Fibroblast of skin of left biceps (primary cell): ENCODE measurements around the gene LSM8.
"Not testable (repeated sequence)": the region's sequence is repeated elsewhere in the genome, so short reads cannot be mapped to it uniquely, and the experiment has no call there.

Experiments
- DNase-seq, 2 experiments: peaks; one replicate each; pipeline ENCODE4 v3.0.0-alpha.2; 2013; ENCODE audit warnings: low read depth in 2 of 2

Gene LSM8

DNA sequence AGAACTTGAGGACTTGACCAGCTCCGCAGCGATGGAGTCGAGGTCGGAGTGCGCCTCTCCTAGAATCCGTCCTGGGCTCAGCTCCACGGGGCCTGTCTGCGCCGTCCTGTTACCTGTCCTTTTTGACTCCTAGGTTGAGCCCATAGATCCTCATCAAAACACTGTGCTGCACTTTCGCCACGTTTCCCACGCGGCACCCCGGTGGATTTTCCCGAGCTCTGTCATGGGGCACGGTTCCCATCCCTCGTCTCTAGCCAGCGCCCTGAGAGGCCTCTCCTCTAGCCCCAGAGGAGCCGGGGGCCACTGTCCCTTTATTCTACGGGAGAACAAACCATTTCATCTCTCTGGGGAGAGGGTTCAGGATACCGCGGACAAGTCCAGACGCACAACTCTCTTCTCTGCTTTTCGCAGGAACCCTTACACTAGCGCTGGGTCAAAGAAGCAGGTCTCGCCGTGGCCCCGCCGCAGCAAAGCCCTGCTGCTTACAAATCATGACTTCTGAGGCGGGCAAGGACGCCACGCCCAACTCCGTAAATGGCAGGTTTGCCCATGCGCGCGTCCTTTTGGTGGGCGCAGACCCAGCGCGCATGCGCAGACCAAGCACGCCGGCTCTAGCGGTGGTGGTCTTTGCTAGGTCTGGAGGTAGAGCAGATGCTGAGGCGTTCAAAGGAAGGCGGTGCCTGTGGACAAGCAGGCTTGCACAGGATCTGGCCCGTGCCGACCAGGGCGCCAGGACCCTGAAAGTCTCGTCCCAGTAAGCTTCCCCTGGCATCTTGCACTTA, 30.3 kb downstream of the LSM8 start:
- DNase-seq = peak; percentile 50 to 55

- DNase-seq = no peak
Observed at GRCh38 chr7:118214833-118215182, 30.8 kb downstream of the LSM8 start.

DNA sequence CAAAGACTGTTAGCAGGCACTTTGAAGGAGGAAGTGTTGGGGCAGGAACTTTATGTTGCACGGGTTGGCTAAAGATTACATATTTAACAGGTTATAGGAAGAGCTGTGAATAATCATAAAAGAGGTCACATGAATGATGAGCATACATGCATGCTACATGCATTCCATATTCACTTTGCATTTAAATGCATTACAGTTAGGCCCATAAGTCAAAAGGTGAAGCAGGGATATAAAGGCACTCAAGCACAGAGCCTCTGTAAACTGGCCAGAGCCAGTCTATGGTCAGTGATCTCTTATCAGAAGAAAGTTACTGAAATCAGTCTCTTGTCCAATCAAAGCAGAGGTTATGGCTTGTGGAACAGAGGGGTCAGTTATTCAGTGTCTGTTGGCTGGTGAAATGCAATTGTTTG, 33.3 kb downstream of the LSM8 start:
- no peak for DNase-seq

- no peak for DNase-seq
Observed at GRCh38 chr7:118218413-118219156, 34.6 kb downstream of the LSM8 start.

GRCh38 chr7:118219157-118219512, 35.2 kb downstream of the LSM8 start:
- no peak for DNase-seq

- no peak for DNase-seq
Observed at GRCh38 chr7:118220583-118220982, 36.6 kb downstream of the LSM8 start.

- no peak for DNase-seq
Observed at GRCh38 chr7:118222591-118222990, 38.6 kb downstream of the LSM8 start.

- DNase-seq = no peak
Observed at GRCh38 chr7:118224521-118224920, 40.6 kb downstream of the LSM8 start, which contains the start of gene ANKRD7. ANKRD7 (plus strand) TSS chr7:118224704; CDS start chr7:118224831, 127 bp downstream.

DNA sequence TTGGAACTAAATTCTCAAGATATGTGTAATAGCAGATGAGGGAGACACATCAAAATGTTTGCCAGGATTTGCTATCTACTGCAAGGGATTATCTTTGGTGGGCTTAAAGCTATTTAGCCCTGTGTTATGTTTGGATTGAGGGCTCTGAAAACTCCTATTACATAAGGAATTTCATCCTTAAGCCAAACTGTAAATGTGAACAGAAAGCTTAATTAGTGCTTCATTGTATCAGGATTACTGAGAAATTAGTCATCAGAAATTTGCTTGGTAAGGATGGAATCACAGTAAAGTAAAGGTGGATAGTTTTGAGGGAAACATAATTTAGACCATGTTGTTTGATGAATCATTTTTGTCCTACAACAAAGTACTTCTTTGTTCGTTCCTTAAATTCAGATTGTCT, 48.9 kb downstream of the LSM8 start:
- DNase-seq = no peak

- DNase-seq = no peak
Observed at GRCh38 chr7:118233799-118234198, 49.8 kb downstream of the LSM8 start.

DNA sequence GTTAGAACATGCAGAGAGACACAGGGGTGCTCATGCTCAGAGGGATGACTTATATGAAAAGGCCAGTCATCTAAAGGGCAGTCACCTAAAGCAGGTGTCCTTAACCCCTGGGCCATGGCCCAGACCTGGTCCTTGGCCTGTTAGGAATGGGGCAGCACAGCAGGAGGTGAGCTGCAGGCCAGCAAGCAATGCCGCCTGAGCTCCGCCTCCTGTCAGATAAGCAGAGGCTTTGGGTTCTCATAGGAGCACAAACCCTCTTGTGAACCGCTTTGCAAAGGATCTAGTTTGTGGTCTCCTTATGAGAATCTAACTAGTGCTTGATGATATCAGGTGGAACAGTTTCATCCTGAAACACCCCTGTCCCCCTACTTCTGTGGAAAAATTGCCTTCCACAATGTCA, 55.0 kb downstream of the LSM8 start:
- DNase-seq = no peak

GRCh38 chr7:118240320-118240719, 56.4 kb downstream of the LSM8 start:
- not testable (repeated sequence) for DNase-seq
